Gastrocnemius medialis (tissue), 4 donors: Measurements from ENCODE around the gene ADPRS.

Experiments used
- POLR2A ChIP-seq, 2 donors: fragments of 450-650 bp; IDR thresholded peaks; one replicate each; pipeline ENCODE4 v1.6.1; 2017; ENCODE audit warnings: antibody characterized with exemption in 2 of 2, mild to moderate bottlenecking in 2 of 2, moderate library complexity in 2 of 2
- TF ChIP-seq, protein P1 (sequence below), 5 experiments: fragments of 450-650 bp in 3 of 5; fragments of 200-600 bp in 2 of 5; sonication (generic) in 2 of 5; IDR thresholded peaks in 4 of 5; conservative IDR thresholded peaks in 1 of 5; 1 replicate in 4 of 5; 2 replicates in 1 of 5; pipeline ENCODE4 v1.5.1; 2016 to 2019; ENCODE audit warnings: antibody characterized with exemption in 5 of 5, mild to moderate bottlenecking in 3 of 5, moderate library complexity in 3 of 5

DNA sequence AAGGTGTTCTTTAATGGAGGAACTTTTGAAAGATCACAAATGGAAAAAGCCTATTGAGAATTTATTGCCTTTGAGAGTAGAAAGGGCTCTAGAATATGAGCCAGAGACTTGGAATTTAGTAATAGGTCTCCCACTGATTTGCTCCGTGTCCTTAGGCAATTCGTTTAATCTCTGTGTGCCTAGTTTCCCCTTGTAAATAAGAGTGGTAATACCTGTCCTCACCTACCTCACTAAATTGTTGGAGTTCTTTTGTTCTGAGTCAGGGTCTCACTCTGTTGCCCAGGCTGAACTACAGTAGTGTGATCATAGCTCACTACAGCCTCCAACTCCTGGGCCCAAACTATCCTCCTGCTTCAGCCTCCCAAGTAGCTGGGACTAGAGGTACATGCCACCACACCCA lies 19.8 kb upstream of the ADPRS start:
- TF ChIP-seq, protein P1, sequence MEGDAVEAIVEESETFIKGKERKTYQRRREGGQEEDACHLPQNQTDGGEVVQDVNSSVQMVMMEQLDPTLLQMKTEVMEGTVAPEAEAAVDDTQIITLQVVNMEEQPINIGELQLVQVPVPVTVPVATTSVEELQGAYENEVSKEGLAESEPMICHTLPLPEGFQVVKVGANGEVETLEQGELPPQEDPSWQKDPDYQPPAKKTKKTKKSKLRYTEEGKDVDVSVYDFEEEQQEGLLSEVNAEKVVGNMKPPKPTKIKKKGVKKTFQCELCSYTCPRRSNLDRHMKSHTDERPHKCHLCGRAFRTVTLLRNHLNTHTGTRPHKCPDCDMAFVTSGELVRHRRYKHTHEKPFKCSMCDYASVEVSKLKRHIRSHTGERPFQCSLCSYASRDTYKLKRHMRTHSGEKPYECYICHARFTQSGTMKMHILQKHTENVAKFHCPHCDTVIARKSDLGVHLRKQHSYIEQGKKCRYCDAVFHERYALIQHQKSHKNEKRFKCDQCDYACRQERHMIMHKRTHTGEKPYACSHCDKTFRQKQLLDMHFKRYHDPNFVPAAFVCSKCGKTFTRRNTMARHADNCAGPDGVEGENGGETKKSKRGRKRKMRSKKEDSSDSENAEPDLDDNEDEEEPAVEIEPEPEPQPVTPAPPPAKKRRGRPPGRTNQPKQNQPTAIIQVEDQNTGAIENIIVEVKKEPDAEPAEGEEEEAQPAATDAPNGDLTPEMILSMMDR (IDR thresholded peaks at IDR 0.05 in 4 of 5, conservative IDR thresholded peaks at IDR 0.05 in 1 of 5) = no peak
- no peak for TF ChIP-seq POLR2A (IDR thresholded peaks at IDR 0.05)
